GM21515 (cell line): Measurements from ENCODE around the gene SLC7A1.

ENCODE experiments used
- ATAC-seq: cut with Tn5 transposase; IDR thresholded peaks from one replicate; pipeline ENCODE4 v1.9.1; 2021; ENCODE audit not compliant: unreplicated experiment

The SLC7A1 gene

DNA sequence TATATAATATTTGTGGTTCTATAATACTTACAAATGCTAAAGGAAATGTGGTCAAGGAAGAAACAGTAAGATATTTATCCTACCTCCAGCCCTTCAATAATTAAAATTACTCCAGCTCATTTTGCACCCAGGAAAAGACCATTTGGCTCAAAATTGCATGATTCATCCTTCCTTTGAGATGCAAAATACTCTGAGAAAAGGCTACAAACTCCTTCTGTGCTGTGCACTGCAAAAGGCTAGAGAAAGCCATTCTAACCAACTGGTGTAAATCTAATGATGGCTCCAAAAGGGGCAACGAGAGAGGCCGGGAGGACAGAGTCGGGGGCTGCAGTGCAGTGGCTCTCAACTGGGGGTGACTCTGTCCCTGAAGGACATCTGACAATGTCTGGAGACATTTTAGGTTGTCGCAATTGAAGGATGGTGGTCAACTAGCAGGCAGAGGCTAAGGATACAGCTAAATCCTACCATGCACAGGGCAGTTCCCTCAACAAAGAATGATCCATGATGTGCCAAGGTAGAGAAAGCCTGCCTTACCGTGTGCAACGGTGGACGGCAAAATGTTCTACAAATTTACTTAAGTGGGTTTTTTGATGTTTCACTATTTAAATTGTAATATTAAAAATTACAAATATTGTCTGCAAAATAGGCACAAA is 32.6 kb downstream of the SLC7A1 start:
- ATAC-seq: no peak

DNA sequence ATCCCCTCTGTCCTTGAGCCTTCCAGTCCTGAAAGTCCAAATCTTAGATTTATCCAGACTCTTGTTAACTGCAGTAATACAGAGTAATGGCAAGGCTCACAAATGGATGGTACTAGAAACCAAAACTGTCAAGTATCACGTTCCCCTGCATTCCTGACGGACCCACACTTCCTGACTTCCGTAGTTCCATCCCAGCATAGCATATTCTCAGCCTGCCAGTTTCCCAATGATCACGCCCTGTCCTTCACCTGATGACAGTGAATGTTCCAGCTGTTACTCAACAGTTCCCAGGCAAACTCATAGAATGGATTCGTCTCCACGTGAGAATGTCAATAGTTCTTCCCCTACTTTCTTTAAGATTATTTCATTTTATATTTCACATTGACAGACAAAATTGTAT is 33.6 kb downstream of the SLC7A1 start:
- ATAC-seq: no peak

DNA sequence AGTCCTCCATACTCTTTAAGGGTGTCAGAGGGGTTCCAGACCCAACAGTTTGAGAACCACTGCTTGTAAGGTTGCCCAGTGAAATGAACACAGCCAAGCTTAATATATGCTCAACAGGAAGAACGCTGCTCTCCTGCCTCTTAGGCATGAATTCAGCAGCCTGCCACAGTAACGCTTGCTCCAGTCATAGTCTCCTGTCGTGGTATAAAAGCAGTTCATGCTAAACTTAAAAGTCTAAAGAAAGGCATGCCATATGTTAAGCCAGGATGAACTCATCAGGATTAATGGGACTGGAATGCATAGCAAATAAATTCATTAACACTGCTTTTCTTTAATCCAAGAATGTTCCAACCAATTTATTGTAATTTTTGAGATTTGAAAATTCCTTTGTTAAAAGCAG is 38.7 kb downstream of the SLC7A1 start:
- no peak for ATAC-seq

DNA sequence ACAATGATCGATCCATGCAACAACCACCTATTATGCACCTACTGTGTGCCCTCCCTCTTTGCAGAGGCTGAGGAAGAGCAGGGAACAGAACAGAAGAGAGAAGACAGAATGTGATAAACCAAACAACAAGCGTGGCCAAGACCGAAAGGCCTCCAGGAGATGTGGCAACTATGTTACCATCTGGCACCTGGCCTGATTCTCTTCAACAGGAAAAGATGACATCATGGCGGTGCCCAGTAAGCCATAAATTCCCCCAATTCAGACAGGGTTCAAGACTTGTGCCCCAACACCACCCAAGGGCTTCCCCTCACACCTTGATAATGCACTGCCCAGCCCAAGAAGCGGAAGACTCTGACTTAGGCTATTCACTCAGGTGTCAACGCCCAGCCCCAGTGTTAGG is 44.3 kb downstream of the SLC7A1 start:
- ATAC-seq: no peak

DNA sequence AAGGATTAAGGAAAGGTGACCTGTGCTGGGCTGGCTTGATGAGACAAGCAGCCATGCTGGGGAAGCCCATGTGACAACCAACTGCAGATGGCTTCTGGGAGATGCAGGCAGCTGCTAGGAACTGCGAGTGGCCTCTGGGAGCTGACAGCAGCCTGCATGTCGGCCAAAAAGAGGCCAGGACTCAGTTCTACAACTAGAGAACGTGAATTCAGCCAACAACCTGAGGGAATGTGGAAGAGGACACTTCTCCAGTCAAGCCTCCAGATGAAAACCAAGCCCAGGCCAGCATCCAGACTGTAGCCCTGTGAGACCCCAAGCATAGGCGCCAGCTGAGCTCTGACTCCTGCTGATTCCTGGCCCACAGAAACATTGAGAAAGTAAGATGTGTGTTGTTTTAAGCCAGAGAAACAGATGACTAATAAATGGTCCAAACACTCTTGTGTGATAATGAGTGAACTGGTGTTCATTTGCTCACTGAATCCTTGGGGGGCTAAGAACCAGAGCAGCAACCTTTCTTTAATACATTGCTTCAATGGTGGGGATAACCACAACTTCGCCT is 45.0 kb downstream of the SLC7A1 start:
- no peak for ATAC-seq

GRCh38 chr13:29548722-29549121 is 46.8 kb downstream of the SLC7A1 start:
- ATAC-seq: no peak

- no peak for ATAC-seq
These were observed 48.3 kb downstream of the SLC7A1 start for GRCh38 chr13:29547153-29547552.

GRCh38 chr13:29546662-29547061 is 48.8 kb downstream of the SLC7A1 start:
- no peak for ATAC-seq

- ATAC-seq: no peak
These were observed 49.5 kb downstream of the SLC7A1 start for GRCh38 chr13:29545988-29546387.

DNA sequence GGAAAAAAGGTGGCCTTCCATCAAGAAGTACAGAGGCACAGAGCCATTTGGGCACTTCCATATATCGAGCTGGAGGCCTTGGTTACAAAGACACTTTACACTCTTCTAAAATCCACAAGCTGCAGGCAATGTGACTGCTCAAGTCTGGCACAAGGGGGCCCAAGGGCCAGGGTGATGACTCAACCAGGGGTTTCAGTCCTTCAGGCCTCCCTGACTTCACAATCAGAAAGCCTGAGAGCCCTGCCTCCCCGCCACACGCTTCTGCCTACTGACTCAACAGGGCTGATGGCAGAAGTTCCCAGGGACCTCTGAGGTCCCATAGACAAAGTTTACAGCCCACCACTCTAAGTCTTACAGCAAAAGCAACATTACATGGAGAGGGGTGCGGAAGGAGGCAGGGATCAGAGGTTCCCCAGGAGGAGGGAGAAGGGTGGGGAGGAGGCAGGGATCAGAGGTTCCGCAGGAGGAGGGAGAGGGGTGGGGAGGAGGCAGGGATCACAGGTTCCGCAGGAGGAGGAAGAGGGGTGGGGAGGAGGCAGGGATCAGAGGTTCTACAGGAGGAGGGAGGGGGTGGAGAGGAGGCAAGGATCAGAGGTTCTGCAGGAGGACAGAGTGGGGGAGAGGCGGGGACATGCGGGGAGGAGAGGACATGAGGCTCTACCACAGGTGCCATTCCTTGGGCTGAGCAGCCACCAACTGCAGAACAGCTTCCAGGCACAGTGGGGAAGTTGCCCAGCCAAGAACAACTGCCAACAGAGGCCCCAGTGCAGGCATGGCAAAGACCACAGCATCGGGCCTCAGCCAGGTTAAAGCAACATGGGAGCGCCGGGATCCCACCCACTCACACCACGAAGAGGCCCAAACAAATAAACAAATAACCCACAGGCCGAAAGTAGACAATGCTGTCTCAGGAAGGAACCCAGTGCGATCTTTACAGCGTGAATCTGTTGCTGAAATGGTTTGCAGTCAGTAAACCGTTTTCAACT is 52.0 kb downstream of the SLC7A1 start:
- ATAC-seq: peak; percentile 95

GRCh38 chr13:29542381-29542780 is 53.1 kb downstream of the SLC7A1 start:
- ATAC-seq: no peak

GRCh38 chr13:29541400-29541799 is 54.1 kb downstream of the SLC7A1 start:
- ATAC-seq: no peak

DNA sequence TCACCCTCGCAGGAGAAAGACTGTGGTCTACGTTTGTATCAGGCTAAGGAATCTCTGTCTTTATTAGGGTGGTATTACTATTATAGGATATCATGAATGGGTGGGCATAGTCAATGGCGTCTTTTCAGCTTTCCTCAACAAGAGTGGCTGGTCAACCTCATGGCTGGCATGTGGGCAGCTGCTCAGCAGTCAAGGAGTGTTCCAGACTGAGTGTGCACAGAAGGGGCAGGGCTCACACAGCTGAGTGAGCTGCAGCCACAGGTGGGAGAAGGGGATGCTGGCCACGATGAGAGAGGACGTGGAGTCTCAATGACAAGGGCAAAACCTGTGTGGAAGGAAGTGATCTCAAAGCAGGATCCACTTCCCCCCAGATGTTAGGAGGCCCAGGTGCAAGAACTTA is 54.7 kb downstream of the SLC7A1 start:
- no peak for ATAC-seq

DNA sequence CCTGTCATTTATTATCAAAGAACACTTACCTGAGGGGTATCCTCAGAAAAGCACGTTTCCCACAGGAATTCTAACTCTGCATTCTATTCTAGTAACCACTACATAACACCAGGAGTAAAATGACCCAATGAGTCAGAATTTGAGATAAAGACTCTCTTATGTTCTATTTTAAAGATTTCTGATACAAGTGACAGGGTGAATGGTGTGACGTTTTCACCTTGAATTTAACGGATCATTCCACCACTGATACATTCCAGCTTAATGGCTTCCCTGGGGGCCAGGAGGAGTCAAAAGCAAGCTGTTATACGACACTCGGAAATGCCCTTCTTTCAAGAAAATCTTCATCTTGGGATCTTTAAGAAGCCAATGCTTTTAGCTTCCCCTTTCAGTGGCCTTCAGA is 55.2 kb downstream of the SLC7A1 start:
- ATAC-seq: no peak

DNA sequence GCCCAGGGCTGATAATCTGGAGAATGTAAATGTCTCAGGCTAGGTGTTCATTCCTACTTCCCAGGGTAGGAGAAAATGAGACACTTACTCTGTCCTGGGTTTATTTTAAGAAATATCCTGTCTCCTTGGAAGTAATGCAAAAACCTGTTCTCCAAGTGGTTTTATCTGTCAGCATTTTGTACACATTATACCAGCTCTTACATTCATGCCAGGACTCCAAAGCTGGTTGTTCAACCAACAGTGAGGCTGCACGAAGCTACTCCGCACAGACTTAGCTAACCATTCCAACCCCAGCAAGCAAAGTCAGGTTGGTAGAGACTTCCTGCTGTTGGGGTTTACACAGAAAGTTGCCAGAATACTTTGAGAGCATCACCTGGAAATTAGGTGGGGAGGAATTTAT is 55.6 kb downstream of the SLC7A1 start:
- no peak for ATAC-seq

- no peak for ATAC-seq
These were observed 56.8 kb downstream of the SLC7A1 start for GRCh38 chr13:29538652-29539040.

DNA sequence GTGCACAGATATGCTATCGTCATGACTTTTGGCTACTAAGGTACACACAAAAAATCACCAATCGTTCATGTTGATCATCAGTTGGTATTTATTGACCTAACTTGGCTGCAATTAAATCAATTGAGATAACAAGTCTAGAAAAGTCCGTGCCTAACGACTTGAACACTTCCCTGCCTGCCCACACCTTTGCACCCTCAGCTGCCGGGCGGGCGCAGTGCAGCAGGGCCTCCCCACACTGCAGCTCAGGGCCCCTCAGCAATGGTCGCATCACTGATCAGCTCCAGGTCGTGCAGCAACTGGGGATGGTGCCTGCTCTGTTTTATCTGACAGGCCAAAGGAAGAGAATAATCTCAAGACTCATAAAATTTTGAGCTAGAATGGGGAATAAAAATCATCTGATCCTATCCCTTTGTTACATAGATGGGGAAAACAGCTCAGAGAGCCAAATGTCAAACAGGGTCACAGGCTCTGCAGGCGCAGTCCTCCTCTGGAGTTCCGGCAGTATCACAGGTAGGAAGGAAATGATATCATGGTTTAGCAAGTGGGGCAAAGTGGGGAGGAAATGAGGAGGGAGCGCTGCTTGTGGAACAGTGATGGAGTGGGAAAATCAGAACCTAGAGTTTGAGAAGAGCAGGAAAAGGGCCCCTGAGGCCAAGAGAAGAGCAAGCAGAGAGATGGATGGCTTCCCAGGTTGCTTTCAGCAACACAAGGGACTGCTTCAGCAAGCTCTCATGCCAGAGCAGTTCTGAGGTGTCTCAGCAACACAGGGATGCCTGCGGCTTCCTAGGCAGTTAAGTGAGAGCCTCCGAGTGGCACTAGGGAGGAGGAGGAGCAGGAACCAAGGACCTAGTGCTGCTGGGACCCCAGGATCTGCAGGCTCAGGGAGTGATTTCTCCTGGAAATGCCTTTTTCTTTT is 57.5 kb downstream of the SLC7A1 start:
- ATAC-seq: no peak

- no peak for ATAC-seq
These were observed 58.6 kb downstream of the SLC7A1 start for GRCh38 chr13:29536853-29537252.

DNA sequence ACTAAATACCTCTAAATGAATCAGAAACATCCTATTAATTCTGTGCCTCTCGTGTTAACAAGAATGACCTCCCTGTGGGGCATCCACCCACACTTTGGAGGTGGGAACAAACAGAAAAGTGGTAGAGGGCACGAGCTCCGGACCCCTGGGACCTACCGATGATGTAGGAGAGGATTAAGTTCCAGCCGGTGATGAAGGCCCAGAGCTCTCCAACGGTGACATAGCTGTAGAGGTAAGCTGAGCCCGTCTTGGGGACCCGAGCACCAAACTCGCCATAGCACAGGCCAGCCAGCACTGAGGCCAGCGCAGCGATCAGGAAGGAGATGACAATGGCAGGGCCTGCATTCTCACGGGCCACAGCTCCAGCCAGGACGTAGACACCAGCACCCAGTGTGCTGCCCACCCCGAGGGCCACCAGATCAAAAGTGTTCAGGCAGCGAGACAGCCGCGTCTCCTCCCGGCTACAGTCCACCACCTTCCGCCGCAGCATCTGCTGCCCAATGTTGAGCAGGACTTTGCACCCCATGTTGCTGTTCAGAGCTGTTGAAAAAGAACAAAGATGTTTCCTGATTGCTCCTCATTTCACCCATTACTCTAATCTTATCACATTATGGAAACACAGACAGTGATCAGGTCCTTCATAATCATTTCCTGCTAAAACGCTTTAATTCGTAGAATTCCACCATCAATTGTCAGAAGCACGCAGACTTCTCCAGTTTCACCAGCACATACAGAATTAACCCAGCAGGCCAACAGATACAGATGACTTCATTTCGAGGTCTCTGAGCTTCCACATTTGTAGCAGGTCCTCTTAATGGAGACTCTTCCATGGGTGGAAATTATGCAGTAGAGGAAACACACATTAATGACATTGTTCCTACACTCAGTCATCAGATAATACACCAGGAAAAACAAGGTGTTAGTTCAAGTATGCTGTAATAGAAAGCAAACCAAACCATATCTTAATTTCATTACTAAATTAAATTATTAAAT is 59.5 kb downstream of the SLC7A1 start:
- no peak for ATAC-seq

- no peak for ATAC-seq
These were observed 61.4 kb downstream of the SLC7A1 start for GRCh38 chr13:29534083-29534482.
